Measurements from ENCODE around the gene RIN1.

- TF ChIP-seq BACH1 (tag; IDR thresholded peaks at IDR 0.05) (no peak), GTF2F1 (IDR thresholded peaks at IDR 0.05; ENCODE audit: low read depth, low read length) (no peak), POLR2AphosphoS5 (IDR thresholded peaks at IDR 0.05; ENCODE audit: control insufficient read depth, insufficient read depth, low read depth, low read length) (no peak), CTCF (IDR thresholded peaks at IDR 0.05 in 2 of 3, conservative IDR thresholded peaks at IDR 0.05 in 1 of 3; ENCODE audit: insufficient read depth in 2 of 3, low read depth in 1 of 3, low read length in 3 of 3) (0 out of 6 replicates have a peak, but pooled peaks of 1 of the 3 experiments have one; percentile 2), ZNF384 (IDR thresholded peaks at IDR 0.05; ENCODE audit: low read depth, low read length) (no peak), EZH2 (IDR thresholded peaks at IDR 0.05; ENCODE audit: borderline replicate concordance, low read depth, low read length) (no peak), ZNF12 (CRISPR knock-in tag; IDR thresholded peaks at IDR 0.05) (no peak), SREBF2 (CRISPR knock-in tag; IDR thresholded peaks at IDR 0.05) (no peak), BRCA1 (IDR thresholded peaks at IDR 0.05) (no peak), BRCA1 (CRISPR knock-in tag; IDR thresholded peaks at IDR 0.05) (no peak)
- TF ChIP-seq, protein P1, sequence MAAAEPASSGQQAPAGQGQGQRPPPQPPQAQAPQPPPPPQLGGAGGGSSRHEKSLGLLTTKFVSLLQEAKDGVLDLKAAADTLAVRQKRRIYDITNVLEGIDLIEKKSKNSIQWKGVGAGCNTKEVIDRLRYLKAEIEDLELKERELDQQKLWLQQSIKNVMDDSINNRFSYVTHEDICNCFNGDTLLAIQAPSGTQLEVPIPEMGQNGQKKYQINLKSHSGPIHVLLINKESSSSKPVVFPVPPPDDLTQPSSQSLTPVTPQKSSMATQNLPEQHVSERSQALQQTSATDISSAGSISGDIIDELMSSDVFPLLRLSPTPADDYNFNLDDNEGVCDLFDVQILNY (CRISPR knock-in tag; IDR thresholded peaks at IDR 0.05) = no peak
- TF ChIP-seq, protein P2, sequence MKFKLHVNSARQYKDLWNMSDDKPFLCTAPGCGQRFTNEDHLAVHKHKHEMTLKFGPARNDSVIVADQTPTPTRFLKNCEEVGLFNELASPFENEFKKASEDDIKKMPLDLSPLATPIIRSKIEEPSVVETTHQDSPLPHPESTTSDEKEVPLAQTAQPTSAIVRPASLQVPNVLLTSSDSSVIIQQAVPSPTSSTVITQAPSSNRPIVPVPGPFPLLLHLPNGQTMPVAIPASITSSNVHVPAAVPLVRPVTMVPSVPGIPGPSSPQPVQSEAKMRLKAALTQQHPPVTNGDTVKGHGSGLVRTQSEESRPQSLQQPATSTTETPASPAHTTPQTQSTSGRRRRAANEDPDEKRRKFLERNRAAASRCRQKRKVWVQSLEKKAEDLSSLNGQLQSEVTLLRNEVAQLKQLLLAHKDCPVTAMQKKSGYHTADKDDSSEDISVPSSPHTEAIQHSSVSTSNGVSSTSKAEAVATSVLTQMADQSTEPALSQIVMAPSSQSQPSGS (CRISPR knock-in tag; IDR thresholded peaks at IDR 0.05) = no peak
Observed at GRCh38 chr11:66312549-66313320, 23.5 kb downstream of the RIN1 start.

Data from K562 (cell line).